Measurements from ENCODE around the gene PRR23E.
A peak's percentile ranks its signal among the peaks of the same experiment; 100 is the strongest.

PRR23E gene

DNA sequence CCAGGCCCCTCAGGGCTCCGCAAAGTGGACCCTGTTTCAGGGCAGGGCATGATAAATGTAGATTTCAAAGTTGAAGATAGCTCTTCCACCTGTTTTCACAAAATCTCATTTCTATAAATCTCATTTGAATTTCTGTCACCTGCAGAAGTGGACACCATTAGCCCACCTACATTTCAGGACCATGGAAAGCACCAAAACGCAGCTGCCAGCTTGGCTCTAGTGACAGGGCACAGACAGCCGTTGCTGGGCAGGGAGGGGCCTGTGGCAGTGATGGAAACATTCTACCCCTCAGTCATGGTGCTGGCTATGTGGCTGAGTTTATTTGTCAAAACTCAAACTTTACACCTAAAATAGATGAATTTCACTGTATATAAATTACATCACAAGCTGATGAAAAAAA lies 40.4 kb downstream of the PRR23E start:
- TF ChIP-seq NFIC (IDR thresholded peaks at IDR 0.05) (0 out of 2 replicates have a peak, but pooled peaks have one; percentile 11), EP300 (IDR thresholded peaks at IDR 0.05; ENCODE audit: borderline replicate concordance) (no peak), EGR1 (IDR thresholded peaks at IDR 0.05) (no peak), YY1 (IDR thresholded peaks at IDR 0.05; ENCODE audit: low read depth) (0 out of 2 replicates have a peak, but pooled peaks have one; percentile 20), CEBPB (IDR thresholded peaks at IDR 0.05) (no peak)
- TF ChIP-seq, protein P1, sequence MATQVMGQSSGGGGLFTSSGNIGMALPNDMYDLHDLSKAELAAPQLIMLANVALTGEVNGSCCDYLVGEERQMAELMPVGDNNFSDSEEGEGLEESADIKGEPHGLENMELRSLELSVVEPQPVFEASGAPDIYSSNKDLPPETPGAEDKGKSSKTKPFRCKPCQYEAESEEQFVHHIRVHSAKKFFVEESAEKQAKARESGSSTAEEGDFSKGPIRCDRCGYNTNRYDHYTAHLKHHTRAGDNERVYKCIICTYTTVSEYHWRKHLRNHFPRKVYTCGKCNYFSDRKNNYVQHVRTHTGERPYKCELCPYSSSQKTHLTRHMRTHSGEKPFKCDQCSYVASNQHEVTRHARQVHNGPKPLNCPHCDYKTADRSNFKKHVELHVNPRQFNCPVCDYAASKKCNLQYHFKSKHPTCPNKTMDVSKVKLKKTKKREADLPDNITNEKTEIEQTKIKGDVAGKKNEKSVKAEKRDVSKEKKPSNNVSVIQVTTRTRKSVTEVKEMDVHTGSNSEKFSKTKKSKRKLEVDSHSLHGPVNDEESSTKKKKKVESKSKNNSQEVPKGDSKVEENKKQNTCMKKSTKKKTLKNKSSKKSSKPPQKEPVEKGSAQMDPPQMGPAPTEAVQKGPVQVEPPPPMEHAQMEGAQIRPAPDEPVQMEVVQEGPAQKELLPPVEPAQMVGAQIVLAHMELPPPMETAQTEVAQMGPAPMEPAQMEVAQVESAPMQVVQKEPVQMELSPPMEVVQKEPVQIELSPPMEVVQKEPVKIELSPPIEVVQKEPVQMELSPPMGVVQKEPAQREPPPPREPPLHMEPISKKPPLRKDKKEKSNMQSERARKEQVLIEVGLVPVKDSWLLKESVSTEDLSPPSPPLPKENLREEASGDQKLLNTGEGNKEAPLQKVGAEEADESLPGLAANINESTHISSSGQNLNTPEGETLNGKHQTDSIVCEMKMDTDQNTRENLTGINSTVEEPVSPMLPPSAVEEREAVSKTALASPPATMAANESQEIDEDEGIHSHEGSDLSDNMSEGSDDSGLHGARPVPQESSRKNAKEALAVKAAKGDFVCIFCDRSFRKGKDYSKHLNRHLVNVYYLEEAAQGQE (IDR thresholded peaks at IDR 0.05; ENCODE audit: low read depth) = peak; percentile 95
- TF ChIP-seq, protein P2, sequence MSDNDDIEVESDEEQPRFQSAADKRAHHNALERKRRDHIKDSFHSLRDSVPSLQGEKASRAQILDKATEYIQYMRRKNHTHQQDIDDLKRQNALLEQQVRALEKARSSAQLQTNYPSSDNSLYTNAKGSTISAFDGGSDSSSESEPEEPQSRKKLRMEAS (IDR thresholded peaks at IDR 0.05) = no peak

DNA sequence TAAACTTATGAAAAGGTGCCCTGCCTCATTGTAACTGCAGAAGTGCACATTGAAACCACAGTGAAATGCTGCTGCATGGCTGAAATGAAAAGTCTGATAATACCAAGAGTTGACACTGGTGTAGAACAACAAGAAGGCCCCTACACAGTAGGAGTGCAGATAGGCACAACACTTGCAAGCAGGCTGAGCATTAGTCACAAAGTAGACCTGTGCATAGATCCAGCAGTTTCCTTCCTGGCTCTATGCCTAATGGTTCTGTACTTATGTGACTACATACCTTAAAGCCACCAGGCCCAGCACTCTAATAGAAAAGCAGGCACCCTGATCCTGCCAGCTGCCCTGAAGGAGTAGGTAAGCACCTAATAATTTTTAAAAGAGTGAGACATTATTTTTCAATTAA lies 41.8 kb downstream of the PRR23E start:
- TF ChIP-seq ZBTB7A (IDR thresholded peaks at IDR 0.05; ENCODE audit: low read depth) = no peak
- TF ChIP-seq, protein P2 (IDR thresholded peaks at IDR 0.05) = no peak
- TF ChIP-seq CREB1 (IDR thresholded peaks at IDR 0.05; ENCODE audit: low read depth) = no peak
- TF ChIP-seq FOXM1 (IDR thresholded peaks at IDR 0.05; ENCODE audit: borderline replicate concordance, low read depth) = no peak
- no peak for TF ChIP-seq YY1 (IDR thresholded peaks at IDR 0.05; ENCODE audit: low read depth)
- TF ChIP-seq TAF1 (IDR thresholded peaks at IDR 0.05; ENCODE audit: low read depth) = no peak
- TF ChIP-seq, protein P3, sequence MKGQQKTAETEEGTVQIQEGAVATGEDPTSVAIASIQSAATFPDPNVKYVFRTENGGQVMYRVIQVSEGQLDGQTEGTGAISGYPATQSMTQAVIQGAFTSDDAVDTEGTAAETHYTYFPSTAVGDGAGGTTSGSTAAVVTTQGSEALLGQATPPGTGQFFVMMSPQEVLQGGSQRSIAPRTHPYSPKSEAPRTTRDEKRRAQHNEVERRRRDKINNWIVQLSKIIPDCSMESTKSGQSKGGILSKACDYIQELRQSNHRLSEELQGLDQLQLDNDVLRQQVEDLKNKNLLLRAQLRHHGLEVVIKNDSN (IDR thresholded peaks at IDR 0.05) = no peak
- TF ChIP-seq EP300 (IDR thresholded peaks at IDR 0.05; ENCODE audit: borderline replicate concordance) = no peak
- no peak for TF ChIP-seq EGR1 (IDR thresholded peaks at IDR 0.05)
- TF ChIP-seq CEBPB (IDR thresholded peaks at IDR 0.05) = no peak
- no peak for TF ChIP-seq TEAD4 (IDR thresholded peaks at IDR 0.05)
- TF ChIP-seq RAD21 (IDR thresholded peaks at IDR 0.05; ENCODE audit: low read depth) = no peak
- TF ChIP-seq, protein P1 (IDR thresholded peaks at IDR 0.05; ENCODE audit: low read depth) = no peak
- no peak for TF ChIP-seq NFIC (IDR thresholded peaks at IDR 0.05)
- TF ChIP-seq TCF12 (IDR thresholded peaks at IDR 0.05; ENCODE audit: low read depth) = no peak

DNA sequence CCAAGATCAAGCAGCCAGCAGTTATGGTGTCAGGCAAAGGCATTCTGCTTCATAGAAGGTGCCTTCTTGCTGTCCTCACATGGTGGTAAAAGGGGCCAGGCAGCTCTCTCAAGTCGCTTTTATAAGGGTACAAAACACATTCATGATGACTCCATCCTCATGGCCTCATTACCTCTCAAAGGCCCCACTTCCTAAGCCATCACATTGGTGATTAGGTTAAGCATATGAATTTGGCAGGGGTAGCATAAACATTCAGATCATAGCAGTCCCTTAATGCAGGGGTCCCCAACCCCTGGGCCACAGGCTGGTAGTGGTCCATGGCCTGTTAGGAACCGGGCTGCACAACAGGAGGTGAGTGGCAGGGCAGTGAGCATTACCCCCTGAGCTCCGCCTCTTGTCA lies 42.8 kb downstream of the PRR23E start:
- TF ChIP-seq, protein P3 (IDR thresholded peaks at IDR 0.05) = no peak
- TF ChIP-seq EGR1 (IDR thresholded peaks at IDR 0.05) (no peak), EP300 (IDR thresholded peaks at IDR 0.05; ENCODE audit: borderline replicate concordance) (no peak), TEAD4 (IDR thresholded peaks at IDR 0.05) (no peak), ZBTB7A (IDR thresholded peaks at IDR 0.05; ENCODE audit: low read depth) (no peak), CEBPB (IDR thresholded peaks at IDR 0.05) (no peak), TAF1 (IDR thresholded peaks at IDR 0.05; ENCODE audit: low read depth) (no peak), TCF12 (IDR thresholded peaks at IDR 0.05; ENCODE audit: low read depth) (no peak), CREB1 (IDR thresholded peaks at IDR 0.05; ENCODE audit: low read depth) (no peak), YY1 (IDR thresholded peaks at IDR 0.05; ENCODE audit: low read depth) (no peak), NFIC (IDR thresholded peaks at IDR 0.05) (no peak), RAD21 (IDR thresholded peaks at IDR 0.05; ENCODE audit: low read depth) (no peak)
- TF ChIP-seq, protein P1 (IDR thresholded peaks at IDR 0.05; ENCODE audit: low read depth) = no peak
- TF ChIP-seq, protein P2 (IDR thresholded peaks at IDR 0.05) = no peak

DNA sequence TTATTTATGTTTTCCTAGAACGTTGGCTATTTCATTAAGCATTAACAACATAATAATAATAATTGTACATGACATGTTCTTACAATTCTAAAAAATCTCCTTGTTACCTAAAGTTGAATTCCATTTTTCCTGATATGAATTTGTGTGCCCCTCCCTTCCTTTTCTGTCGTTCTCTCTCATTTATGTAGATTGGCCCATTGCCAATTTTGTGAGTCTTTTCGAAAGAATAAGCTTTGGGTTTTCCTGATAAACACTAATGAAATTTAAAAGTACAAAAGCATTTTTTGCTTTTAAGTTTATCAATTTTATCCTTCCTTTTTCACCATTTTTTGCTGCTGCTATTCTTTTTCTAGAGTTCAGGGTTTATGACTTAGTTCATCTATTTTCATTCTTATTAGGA lies 44.9 kb downstream of the PRR23E start:
- no peak for TF ChIP-seq TAF1 (IDR thresholded peaks at IDR 0.05; ENCODE audit: low read depth)
- TF ChIP-seq EGR1 (IDR thresholded peaks at IDR 0.05) = no peak
- TF ChIP-seq, protein P2 (IDR thresholded peaks at IDR 0.05) = no peak
- TF ChIP-seq FOXM1 (IDR thresholded peaks at IDR 0.05; ENCODE audit: borderline replicate concordance, low read depth) = no peak
- TF ChIP-seq EP300 (IDR thresholded peaks at IDR 0.05; ENCODE audit: borderline replicate concordance) = no peak
- TF ChIP-seq, protein P1 (IDR thresholded peaks at IDR 0.05; ENCODE audit: low read depth) = no peak
- no peak for TF ChIP-seq CREB1 (IDR thresholded peaks at IDR 0.05; ENCODE audit: low read depth)
- TF ChIP-seq, protein P3 (IDR thresholded peaks at IDR 0.05) = no peak
- no peak for TF ChIP-seq CEBPB (IDR thresholded peaks at IDR 0.05)
- no peak for TF ChIP-seq RAD21 (IDR thresholded peaks at IDR 0.05; ENCODE audit: low read depth)
- no peak for TF ChIP-seq TCF12 (IDR thresholded peaks at IDR 0.05; ENCODE audit: low read depth)
- TF ChIP-seq YY1 (IDR thresholded peaks at IDR 0.05; ENCODE audit: low read depth) = no peak
- TF ChIP-seq NFIC (IDR thresholded peaks at IDR 0.05) = no peak
- TF ChIP-seq TEAD4 (IDR thresholded peaks at IDR 0.05) = no peak
- TF ChIP-seq ZBTB7A (IDR thresholded peaks at IDR 0.05; ENCODE audit: low read depth) = no peak
